Hepatocyte (in vitro differentiated cells): ENCODE measurements around the gene OR2T2. TPM values are rescaled to one million over a fixed set of nuclear protein-coding genes. Genes with fewer than 3 reads are reported as not detected.
"Not testable (repeated sequence)": the region's sequence is repeated elsewhere in the genome, so short reads cannot be mapped to it uniquely, and the experiment has no call there.

Source experiments
- DNase-seq: peaks from one replicate; pipeline ENCODE4 v3.0.0-alpha.2; 2016; ENCODE audit warnings: low spot score
- H2AFZ ChIP-seq: fragments of 200-600 bp; sonication (generic); 2 replicates; pipeline ENCODE4 v1.6.0; 2016; ENCODE audit warnings: antibody characterized with exemption, mild to moderate bottlenecking
- H3K27ac ChIP-seq: fragments of 200-600 bp; sonication (generic); 2 replicates; pipeline ENCODE4 v1.5.1; 2016; ENCODE audit warnings: mild to moderate bottlenecking
- H3K27me3 ChIP-seq: fragments of 200-600 bp; sonication (generic); 2 replicates; pipeline ENCODE4 v1.6.1; 2016
- H3K36me3 ChIP-seq: fragments of 200-600 bp; sonication (generic); replicated peaks from 2 replicates; pipeline ENCODE4 v1.5.1; 2016; ENCODE audit warnings: low read depth; ENCODE audit not compliant: insufficient read depth
- H3K4me1 ChIP-seq: fragments of 200-600 bp; sonication (generic); 2 replicates; pipeline ENCODE4 v1.5.1; 2016; ENCODE audit warnings: mild to moderate bottlenecking, moderate library complexity; ENCODE audit not compliant: insufficient read depth
- H3K4me2 ChIP-seq: fragments of 200-600 bp; sonication (generic); 2 replicates; pipeline ENCODE4 v1.6.0; 2016
- H3K4me3 ChIP-seq: fragments of 200-600 bp; sonication (generic); 2 replicates; pipeline ENCODE4 v1.5.1; 2016; ENCODE audit warnings: mild to moderate bottlenecking
- H3K79me2 ChIP-seq: fragments of 200-600 bp; sonication (generic); 2 replicates; pipeline ENCODE4 v1.6.0; 2017; ENCODE audit warnings: mild to moderate bottlenecking
- H3K9me2 ChIP-seq: fragments of 200-600 bp; sonication (generic); replicated peaks from 2 replicates; pipeline ENCODE4 v1.6.0; 2017; ENCODE audit warnings: mild to moderate bottlenecking; ENCODE audit not compliant: insufficient read depth
- H3K9me3 ChIP-seq: fragments of 200-600 bp; sonication (generic); 2 replicates; pipeline ENCODE4 v1.5.1; 2016; ENCODE audit warnings: low read depth, mild to moderate bottlenecking
- H4K20me1 ChIP-seq: fragments of 200-600 bp; sonication (generic); 2 replicates; pipeline ENCODE4 v1.6.0; 2016; ENCODE audit warnings: mild to moderate bottlenecking; ENCODE audit not compliant: insufficient read depth, poor library complexity, severe bottlenecking
- EZH2 ChIP-seq: fragments of 200-600 bp; sonication (generic); IDR thresholded peaks from 2 replicates; pipeline ENCODE4 v1.6.1; 2016; ENCODE audit warnings: antibody characterized with exemption, mild to moderate bottlenecking, borderline replicate concordance
- EZH2phosphoT487 ChIP-seq: fragments of 200-600 bp; sonication (generic); IDR thresholded peaks from one replicate; pipeline ENCODE4 v1.6.1; 2018; ENCODE audit warnings: antibody characterized with exemption, mild to moderate bottlenecking, low read depth, moderate library complexity; ENCODE audit not compliant: unreplicated experiment, severe bottlenecking
- WGBS: methylation state at CpG from one replicate; pipeline ENCODE4 v1.1.6; 2016; ENCODE audit warnings: low lambda C conversion rate; ENCODE audit errors: missing lambda C conversion rate; 5-methylcytosine and 5-hydroxymethylcytosine counted together
- polyA plus RNA-seq: library from polyadenylated mRNA; unstranded; fragments of >200 nt; fragmentation: Nextera tagmentation; extraction: Ambion mirVana; gene quantifications from 2 replicates; pipeline ENCODE4 v1.2.1, GENCODE V29; 2016
- total RNA-seq: library from RNA; depleted of rRNA; stranded (reverse); fragments of >200 nt; gene quantifications from 2 replicates; pipeline ENCODE4 v1.2.3, GENCODE V29; 2014
- TF ChIP-seq, protein P1 (sequence below): fragments of 200-600 bp; sonication (generic); IDR thresholded peaks from 2 replicates; pipeline ENCODE4 v1.5.1; 2016; ENCODE audit warnings: antibody characterized with exemption, mild to moderate bottlenecking; ENCODE audit not compliant: poor library complexity

The OR2T2 gene, protein sequence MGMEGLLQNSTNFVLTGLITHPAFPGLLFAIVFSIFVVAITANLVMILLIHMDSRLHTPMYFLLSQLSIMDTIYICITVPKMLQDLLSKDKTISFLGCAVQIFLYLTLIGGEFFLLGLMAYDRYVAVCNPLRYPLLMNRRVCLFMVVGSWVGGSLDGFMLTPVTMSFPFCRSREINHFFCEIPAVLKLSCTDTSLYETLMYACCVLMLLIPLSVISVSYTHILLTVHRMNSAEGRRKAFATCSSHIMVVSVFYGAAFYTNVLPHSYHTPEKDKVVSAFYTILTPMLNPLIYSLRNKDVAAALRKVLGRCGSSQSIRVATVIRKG
- total RNA-seq (not detected in 2 replicates), polyA plus RNA-seq (not detected in 2 replicates)

DNA sequence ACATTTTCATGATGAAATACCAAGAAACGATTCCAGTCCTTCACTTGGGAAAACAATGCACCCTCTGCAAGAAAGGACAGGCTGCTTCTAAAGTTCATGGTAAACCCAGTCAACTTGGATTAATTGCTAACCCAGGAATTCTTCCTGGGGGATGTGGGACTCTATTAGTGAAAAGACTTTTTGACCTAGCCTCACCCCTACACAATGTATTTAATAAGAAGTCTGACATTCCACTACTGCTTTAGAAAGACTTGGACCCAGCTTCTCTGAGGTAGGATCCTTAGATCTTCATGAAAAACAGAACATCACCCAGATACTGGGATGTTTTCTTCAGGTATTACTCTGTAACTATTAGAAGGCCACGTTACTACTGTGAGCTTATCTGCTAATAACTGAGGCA, at the start of gene OR2T2:
OR2T2 (plus strand) TSS at position 239 of the 400 bp plus-strand sequence. CDS start 7,161 bp downstream, outside the sequence.
- WGBS, result 27% methylated on average over 1 of the region's 2 CpGs
- H3K9me2 ChIP-seq, H3K79me2 ChIP-seq, H4K20me1 ChIP-seq, H3K4me3 ChIP-seq, H3K4me1 ChIP-seq, H3K9me3 ChIP-seq, DNase-seq, H3K4me2 ChIP-seq, H2AFZ ChIP-seq, H3K27me3 ChIP-seq, H3K27ac ChIP-seq, H3K36me3 ChIP-seq: not testable (repeated sequence)

DNA sequence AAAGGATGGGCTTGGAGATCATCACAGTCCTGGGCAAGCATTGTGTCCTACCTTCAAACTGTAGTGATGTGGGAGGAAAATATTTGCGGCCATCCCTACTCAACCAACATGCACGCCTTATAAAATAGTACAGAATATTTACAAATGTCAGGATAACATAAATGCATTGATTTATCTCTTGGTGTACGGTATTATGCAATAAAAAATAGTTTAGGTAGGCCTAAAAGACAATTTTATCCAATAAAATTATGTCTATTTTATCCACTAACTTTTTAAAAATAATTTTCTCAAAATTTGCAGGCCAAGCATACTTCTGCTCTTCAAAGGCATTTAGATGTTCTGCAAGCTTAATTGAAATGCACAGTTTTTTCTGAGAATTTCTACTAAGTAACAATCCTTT, 42.7 kb upstream of the OR2T2 start, which contains the start of gene OR2T1:
OR2T1 (plus strand) TSS at position 301 of the 400 bp plus-strand sequence. CDS start 3,100 bp downstream, outside the sequence.
- 47% methylated on average over 3 of the region's 3 CpGs for WGBS
- TF ChIP-seq EZH2 (no peak), EZH2phosphoT487 (no peak)
- TF ChIP-seq, protein P1, sequence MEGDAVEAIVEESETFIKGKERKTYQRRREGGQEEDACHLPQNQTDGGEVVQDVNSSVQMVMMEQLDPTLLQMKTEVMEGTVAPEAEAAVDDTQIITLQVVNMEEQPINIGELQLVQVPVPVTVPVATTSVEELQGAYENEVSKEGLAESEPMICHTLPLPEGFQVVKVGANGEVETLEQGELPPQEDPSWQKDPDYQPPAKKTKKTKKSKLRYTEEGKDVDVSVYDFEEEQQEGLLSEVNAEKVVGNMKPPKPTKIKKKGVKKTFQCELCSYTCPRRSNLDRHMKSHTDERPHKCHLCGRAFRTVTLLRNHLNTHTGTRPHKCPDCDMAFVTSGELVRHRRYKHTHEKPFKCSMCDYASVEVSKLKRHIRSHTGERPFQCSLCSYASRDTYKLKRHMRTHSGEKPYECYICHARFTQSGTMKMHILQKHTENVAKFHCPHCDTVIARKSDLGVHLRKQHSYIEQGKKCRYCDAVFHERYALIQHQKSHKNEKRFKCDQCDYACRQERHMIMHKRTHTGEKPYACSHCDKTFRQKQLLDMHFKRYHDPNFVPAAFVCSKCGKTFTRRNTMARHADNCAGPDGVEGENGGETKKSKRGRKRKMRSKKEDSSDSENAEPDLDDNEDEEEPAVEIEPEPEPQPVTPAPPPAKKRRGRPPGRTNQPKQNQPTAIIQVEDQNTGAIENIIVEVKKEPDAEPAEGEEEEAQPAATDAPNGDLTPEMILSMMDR, result no peak

DNA sequence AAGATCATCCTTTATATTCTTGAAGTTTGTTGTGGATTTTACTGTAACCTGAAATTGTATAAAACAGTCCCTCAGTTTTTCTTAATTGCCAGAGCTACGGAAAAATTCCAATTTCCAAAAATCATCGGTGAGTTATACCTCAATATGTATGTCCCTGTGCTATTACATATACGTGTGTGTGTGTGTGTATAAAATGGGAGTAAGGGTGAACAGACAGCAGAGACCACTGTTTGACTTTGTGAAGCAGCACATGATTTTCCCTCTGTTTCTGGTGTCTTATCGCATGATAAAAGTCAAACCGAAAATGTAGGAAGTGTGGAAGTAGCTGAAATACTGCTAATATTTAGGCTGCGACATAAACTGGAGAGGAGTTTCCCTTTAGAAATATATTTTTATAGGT, 41.4 kb upstream of the OR2T2 start:
- no peak overlapping the region for H3K4me3 ChIP-seq
- no peaks in the 10 kb centered on the region for H4K20me1 ChIP-seq
- H3K4me1 ChIP-seq, result no peaks in the 10 kb centered on the region
- H3K27ac ChIP-seq, result no peak overlapping the region
- 87% methylated on average over 6 of the region's 6 CpGs for WGBS
- no peak overlapping the region for H2AFZ ChIP-seq
- no peaks in the 10 kb centered on the region for H3K9me2 ChIP-seq
- H3K36me3 ChIP-seq, result no peaks in the 10 kb centered on the region
- no peak for TF ChIP-seq EZH2phosphoT487
- no peaks in the 10 kb centered on the region for H3K27me3 ChIP-seq
- no peak for DNase-seq
- no peak overlapping the region for H3K4me2 ChIP-seq
- peaks cover 6% of the 10 kb centered on the region for H3K9me3 ChIP-seq
- H3K79me2 ChIP-seq, result no peaks in the 10 kb centered on the region

More for the DNA sequence above, 42.7 kb upstream of the OR2T2 start, which contains the start of gene OR2T1:
- Histone ChIP-seq H3K4me1 (no peaks in the 10 kb centered on the region), H3K79me2 (no peaks in the 10 kb centered on the region), H3K27me3 (no peaks in the 10 kb centered on the region), H4K20me1 (no peaks in the 10 kb centered on the region), H3K9me2 (no peaks in the 10 kb centered on the region), H3K36me3 (no peaks in the 10 kb centered on the region), H3K4me2 (no peak within 1 kb of the TSS), H2AFZ (no peak within 1 kb of the TSS), H3K9me3 (peaks cover 6% of the 10 kb centered on the region), H3K27ac (no peak within 1 kb of the TSS), H3K4me3 (no peak within 1 kb of the TSS)
- no peak for DNase-seq

DNA sequence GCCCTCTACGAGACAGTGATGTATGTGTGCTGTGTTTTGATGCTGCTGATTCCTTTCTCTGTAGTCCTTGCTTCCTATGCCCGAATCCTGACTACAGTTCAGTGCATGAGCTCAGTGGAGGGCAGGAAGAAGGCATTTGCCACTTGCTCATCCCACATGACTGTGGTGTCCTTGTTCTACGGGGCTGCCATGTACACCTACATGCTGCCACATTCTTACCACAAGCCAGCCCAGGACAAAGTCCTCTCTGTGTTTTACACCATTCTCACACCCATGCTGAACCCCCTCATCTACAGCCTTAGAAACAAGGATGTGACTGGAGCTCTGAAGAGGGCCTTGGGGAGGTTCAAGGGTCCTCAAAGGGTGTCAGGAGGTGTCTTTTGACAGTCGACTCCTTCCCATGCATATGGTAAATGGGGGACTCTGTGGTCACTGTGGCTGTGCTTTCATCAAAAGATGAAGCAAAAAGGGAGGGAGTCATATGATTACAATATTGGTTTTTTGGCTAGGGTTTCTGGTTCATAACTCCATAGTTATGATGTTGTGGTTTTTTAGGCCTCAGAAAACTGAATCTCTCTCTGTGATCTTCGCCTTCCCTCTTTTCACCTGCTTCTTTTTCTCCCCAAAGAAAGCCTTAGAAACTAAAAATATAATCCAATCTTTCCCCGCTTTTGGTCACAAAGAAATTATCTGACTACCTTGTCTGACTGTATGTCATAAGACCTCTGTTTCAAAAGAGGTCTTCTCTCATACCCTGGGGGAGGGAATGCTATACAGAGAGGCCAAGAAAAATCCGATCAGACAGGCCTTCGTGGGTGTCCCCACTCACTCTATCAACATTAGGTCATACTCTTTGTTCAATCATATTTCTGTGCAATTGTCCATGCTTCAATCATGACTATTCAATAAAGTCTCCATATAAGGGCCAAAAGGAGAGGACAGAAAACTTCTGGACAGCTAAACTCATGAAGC, 38.4 kb upstream of the OR2T2 start:
- DNase-seq, result no peak
- TF ChIP-seq EZH2phosphoT487 (no peak), EZH2 (no peak)
- TF ChIP-seq, protein P1, result no peak

More for the DNA sequence above, 38.4 kb upstream of the OR2T2 start:
- no peak overlapping the region for H3K27ac ChIP-seq
- no peaks in the 10 kb centered on the region for H4K20me1 ChIP-seq
- peaks cover 4% of the 10 kb centered on the region for H3K9me3 ChIP-seq
- no peaks in the 10 kb centered on the region for H3K27me3 ChIP-seq
- no peaks in the 10 kb centered on the region for H3K79me2 ChIP-seq
- H3K4me2 ChIP-seq, result no peak overlapping the region
- H3K36me3 ChIP-seq, result no peaks in the 10 kb centered on the region
- H3K4me3 ChIP-seq, result no peak overlapping the region
- 59% methylated on average over 8 of the region's 8 CpGs for WGBS
- no peaks in the 10 kb centered on the region for H3K4me1 ChIP-seq
- no peaks in the 10 kb centered on the region for H3K9me2 ChIP-seq
- H2AFZ ChIP-seq, result no peak overlapping the region
